SK-MEL-5 (cell line): ENCODE results near the gene NEUROD6. TPM values are rescaled to one million over a fixed set of nuclear protein-coding genes. Genes with fewer than 3 reads are reported as not detected.

Experiments used
- DNase-seq: peaks from one replicate; pipeline ENCODE4 v3.0.0-alpha.2; 2016; ENCODE audit warnings: low read depth, low spot score
- in situ Hi-C: cut with HindIII; loops from 2 replicates; pipeline ENCODE4 v1.10.0; 2016; ENCODE audit warnings: low sequenced_read_pairs, high pct_unique_total_duplicates, low pct_unique_long_range_greater_than_20kb
- total RNA-seq: library from RNA; depleted of rRNA; stranded (reverse); fragments of >200 nt; shearing (Covaris generic); gene quantifications from 2 replicates; pipeline ENCODE4 v1.2.3, GENCODE V29; 2014

The NEUROD6 gene
- total RNA-seq, 1 experiment from 2014 or later = not detected

DNA sequence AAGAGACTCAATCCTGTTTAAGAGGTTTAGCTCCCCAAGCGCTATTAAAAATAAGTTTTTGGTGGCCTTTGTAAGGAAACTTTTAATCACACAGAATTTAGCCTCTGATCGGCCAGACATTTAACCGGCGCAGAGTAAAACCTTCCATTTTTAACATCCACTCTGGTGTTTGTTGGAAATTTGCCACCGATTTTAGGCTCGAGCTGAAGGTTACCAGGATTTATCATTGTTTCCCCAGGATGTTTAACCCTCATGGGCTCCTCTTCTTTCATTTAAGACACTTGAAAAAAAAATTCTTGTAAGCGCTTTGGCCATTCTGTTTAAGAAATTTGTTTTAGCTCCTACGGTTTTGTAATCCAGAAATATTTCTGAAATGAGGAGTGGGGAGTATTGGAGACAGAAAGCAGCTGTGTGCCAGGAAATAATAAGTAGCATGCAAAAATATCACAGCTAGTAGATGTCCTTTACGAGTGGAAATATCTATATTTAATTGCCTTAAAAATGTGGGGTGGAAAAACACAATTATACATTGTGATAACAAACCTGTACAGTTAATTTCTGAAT lies 3.4 kb downstream of the NEUROD6 start:
- in situ Hi-C loops = no loop called here
- no peak for DNase-seq

DNA sequence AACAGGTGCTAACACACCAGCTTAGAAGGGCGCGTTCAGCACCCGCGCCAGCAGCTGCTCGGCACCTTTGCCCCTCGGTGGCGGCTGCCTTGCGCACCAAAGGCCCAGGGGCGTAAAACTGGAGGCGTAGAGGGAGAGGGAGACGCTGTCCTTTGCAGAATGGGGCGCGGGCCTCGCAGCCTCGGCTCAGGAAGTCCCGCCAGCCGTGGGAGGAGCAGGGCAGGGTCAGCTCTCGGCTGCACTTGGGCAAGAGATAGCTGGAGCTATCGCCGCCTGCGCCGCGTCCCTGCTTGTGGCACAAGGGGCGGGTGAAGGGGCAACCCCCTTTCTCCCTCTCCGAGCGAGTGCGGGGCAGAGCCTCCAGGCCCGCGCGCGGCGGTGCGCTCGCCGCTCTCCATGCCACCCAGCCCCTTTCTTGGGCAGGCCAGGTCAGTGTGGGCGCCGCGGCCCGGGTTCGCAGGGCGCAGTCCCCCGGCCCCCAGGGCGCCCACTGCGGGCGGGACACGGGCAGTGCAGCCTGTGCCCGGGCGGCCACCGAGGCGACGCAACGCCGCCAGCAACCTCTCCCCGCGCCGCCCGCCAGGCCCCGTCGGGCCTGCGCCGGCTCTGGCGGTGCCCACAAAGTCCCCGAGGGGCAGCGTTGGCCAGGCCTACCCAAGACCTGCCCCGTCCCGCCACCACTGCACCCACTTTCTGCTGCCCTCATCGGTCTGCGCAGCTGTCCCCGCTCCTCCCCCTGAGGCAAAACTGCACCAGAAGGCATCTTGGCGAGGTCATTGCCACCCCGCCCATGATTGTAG lies 4.1 kb downstream of the NEUROD6 start:
- in situ Hi-C loops = no loop called here
- DNase-seq = no peak

GRCh38 chr7:31335884-31336201 lies 4.7 kb downstream of the NEUROD6 start:
- in situ Hi-C loops = no loop called here

GRCh38 chr7:31335161-31335856 lies 5.2 kb downstream of the NEUROD6 start:
- in situ Hi-C loops = no loop called here
- DNase-seq = no peak

More at GRCh38 chr7:31335884-31336201, 4.7 kb downstream of the NEUROD6 start:
- DNase-seq = no peak

GRCh38 chr7:31333291-31333690 lies 7.2 kb downstream of the NEUROD6 start:
- in situ Hi-C loops = no loop called here
- DNase-seq = no peak

GRCh38 chr7:31327071-31327470 lies 13.5 kb downstream of the NEUROD6 start:
- DNase-seq = no peak
- in situ Hi-C loops = no loop called here

GRCh38 chr7:31326416-31326815 lies 14.1 kb downstream of the NEUROD6 start:
- DNase-seq = no peak
- in situ Hi-C loops = no loop called here

GRCh38 chr7:31323101-31323500 lies 17.4 kb downstream of the NEUROD6 start:
- in situ Hi-C loops = no loop called here
- DNase-seq = no peak

GRCh38 chr7:31320675-31321074 lies 19.9 kb downstream of the NEUROD6 start:
- DNase-seq = no peak
- in situ Hi-C loops = no loop called here

GRCh38 chr7:31318313-31318712 lies 22.2 kb downstream of the NEUROD6 start:
- in situ Hi-C loops = no loop called here
- no peak for DNase-seq

DNA sequence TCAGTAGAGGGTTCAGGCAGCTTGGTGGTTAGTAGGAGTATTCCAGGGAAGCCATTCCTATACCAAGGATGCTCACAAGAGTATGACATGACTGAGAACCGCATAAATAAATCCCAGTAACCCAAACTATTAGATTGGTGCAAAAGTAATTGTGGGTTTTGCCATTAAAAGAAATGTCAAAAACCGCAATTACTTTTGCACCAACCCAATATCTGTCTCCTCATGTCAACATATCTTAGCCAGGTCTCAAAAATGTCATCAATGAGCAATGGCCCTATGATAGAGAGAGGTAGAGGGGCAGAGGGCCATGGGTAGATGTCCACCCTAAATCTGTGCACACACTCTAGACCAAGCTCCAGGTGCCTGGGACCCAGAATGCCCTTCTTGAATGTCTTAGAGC lies 23.6 kb downstream of the NEUROD6 start:
- no peak for DNase-seq
- in situ Hi-C loops = no loop called here

- no peak for DNase-seq
- in situ Hi-C loops = no loop called here
These were observed 24.8 kb downstream of the NEUROD6 start for GRCh38 chr7:31315758-31316157.

GRCh38 chr7:31314781-31315180 lies 25.7 kb downstream of the NEUROD6 start:
- no peak for DNase-seq
- in situ Hi-C loops = no loop called here

DNA sequence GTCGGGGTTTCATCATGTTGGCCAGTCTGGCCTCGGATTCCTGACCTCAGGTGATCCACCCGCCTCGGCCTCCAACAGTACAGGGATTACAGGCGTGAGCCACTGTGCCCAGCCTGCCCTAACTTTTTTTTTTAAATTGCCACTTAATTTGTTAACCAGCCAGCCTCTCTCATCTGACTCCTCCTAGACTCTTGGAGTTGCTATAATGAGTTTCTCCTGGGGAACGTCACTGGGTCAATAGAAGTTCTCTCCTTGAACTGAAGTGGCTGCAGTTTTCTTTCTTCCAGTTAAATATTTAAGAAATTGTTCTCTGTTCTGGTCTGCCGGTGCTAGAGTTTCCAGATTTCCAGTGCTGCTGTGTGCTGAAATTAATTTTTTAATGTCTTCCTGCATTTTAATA lies 27.6 kb downstream of the NEUROD6 start:
- in situ Hi-C loops = no loop called here
- no peak for DNase-seq

- in situ Hi-C loops = no loop called here
- DNase-seq = peak; percentile 49
These were observed 29.0 kb downstream of the NEUROD6 start for GRCh38 chr7:31311552-31311951.

DNA sequence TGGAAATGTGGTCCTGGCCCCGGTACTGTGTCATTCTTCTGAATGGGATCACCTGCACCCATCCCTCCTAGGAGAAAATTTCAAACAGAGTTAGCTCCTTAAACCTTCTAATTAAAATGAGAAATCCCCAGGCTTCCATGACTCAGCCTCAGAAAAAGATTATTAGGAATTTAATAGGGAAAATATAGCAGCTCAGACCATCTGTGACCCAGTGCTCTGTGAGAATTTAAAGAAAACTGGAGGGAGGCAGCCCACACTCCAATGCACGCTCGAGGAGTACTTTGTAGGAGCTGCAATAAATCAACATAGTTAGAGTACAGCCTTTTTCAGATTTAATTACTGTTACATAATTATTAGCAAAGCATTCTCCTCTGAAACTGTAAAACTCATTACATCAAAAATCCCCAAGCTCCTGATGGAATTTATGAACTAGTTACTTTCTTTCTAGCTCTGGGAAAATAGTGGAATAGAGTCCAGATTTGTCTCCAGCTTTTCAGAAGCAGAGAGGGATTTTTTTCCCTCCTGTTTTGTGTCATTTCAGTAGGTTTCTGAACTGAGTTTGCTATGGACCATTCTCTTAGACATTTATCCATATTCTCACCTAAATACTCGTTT lies 30.1 kb downstream of the NEUROD6 start:
- in situ Hi-C loops = no loop called here

DNA sequence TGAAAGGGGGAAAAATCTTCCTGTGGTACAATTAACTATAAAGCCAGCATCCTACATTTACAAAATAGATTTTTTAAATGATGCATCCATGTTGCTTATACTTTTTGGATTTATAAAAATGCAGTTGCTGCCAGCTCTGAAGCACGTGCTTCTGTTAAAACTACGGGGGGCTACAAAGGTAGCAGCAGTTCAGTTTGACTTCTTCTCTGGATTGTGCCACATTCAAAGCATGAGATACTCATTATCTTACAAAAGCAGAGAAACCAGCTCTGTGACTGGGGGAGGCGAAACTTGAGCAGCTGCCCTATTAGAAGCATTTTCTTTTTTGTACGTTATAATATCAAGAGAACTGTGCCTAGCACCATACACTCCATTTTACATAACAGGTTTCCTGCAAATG lies 31.1 kb downstream of the NEUROD6 start:
- DNase-seq = no peak
- in situ Hi-C loops = no loop called here

More for the DNA sequence above, 30.1 kb downstream of the NEUROD6 start:
- no peak for DNase-seq

- in situ Hi-C loops = no loop called here
These were observed 31.9 kb downstream of the NEUROD6 start for GRCh38 chr7:31308652-31309051.

More at GRCh38 chr7:31308652-31309051, 31.9 kb downstream of the NEUROD6 start:
- DNase-seq = no peak
